ENCODE measurements around the gene ATP2C2. TPM values are rescaled to one million over a fixed set of nuclear protein-coding genes. Genes with fewer than 3 reads are reported as not detected.

The ATP2C2 gene
- total RNA-seq, 1 experiment from 2014 or later = 4.0 TPM

GRCh38 chr16:84334058-84334457, 34.3 kb upstream of the ATP2C2 start:
- Histone ChIP-seq H3K23ac (ENCODE audit: insufficient read length, low read depth, low read length) (no peak overlapping the region), H3K56ac (ENCODE audit: insufficient read length, low read depth, low read length) (no peak overlapping the region), H3K79me2 (ENCODE audit: insufficient read depth, low read length) (no peaks in the 10 kb centered on the region), H4K91ac (ENCODE audit: insufficient read length, low read depth, low read length) (no peak overlapping the region), H4K20me1 (ENCODE audit: control insufficient read depth, insufficient read depth, insufficient read length) (no peaks in the 10 kb centered on the region), H3K4me1 (ENCODE audit: insufficient read depth, low read length) (no peaks in the 10 kb centered on the region), H3K4me2 (ENCODE audit: insufficient read depth, insufficient read length, low read length) (no peak overlapping the region), H3K27ac (ENCODE audit: insufficient read length, low read depth, low read length) (no peak overlapping the region), H2BK15ac (ENCODE audit: low read depth, low read length) (no peak overlapping the region), H2BK12ac (ENCODE audit: insufficient read length, low read depth, low read length) (no peak overlapping the region), H2AFZ (ENCODE audit: low read length) (no peak overlapping the region), H3K79me1 (ENCODE audit: insufficient read depth, low read depth, low read length, poor library complexity, severe bottlenecking) (no peaks in the 10 kb centered on the region), H2BK20ac (ENCODE audit: low read depth, low read length, poor library complexity, severe bottlenecking) (no peak overlapping the region), H3K9me3 (ENCODE audit: control insufficient read depth, low read depth, low read length) (no peaks in the 10 kb centered on the region), H2BK5ac (ENCODE audit: insufficient read length, low read length) (no peak overlapping the region), H4K5ac (ENCODE audit: insufficient read length, low read depth, low read length) (no peak overlapping the region), H3K23me2 (ENCODE audit: insufficient read length, low read depth, low read length, poor library complexity, severe bottlenecking) (no peaks in the 10 kb centered on the region), H3T11ph (ENCODE audit: low read length) (no peak overlapping the region), H2AK5ac (ENCODE audit: insufficient read length, low read length) (no peak overlapping the region), H4K8ac (replicated peaks; ENCODE audit: insufficient read length, low read depth, low read length) (no peak overlapping the region), H3K9ac (ENCODE audit: extremely low read depth, insufficient read length, low read length) (no peak overlapping the region), H3K4ac (ENCODE audit: low read depth, low read length) (no peak overlapping the region), H3K14ac (ENCODE audit: insufficient read depth, low read length) (no peak overlapping the region; the same call in 1 of the 2 replicates), H3K27me3 (ENCODE audit: insufficient read depth, low read length) (no peaks in the 10 kb centered on the region), H2BK120ac (ENCODE audit: low read depth, low read length, poor library complexity, severe bottlenecking) (no peak overlapping the region), H3K18ac (ENCODE audit: insufficient read length, low read depth, low read length) (no peak overlapping the region)
- peaks cover 2% of the 10 kb centered on the region for H3K27me3 Mint-ChIP-seq (ENCODE audit: low read depth)
- peaks cover 3 to 9% of the 10 kb centered on the region in 2 experiments; a peak in 3 of 4 replicates for H3K4me1 Mint-ChIP-seq
- no peak overlapping the region for H3K27ac Mint-ChIP-seq
- DNase-seq = no peak
- H3K4me3 Mint-ChIP-seq = no peak overlapping the region
- WGBS (ENCODE audit: extremely low coverage, insufficient read length, low lambda C conversion rate) = no CpG with 5 or more reads among the region's 3 CpGs
- H3K9me3 Mint-ChIP-seq = peaks cover 6 to 8% of the 10 kb centered on the region in 2 experiments; a peak in 3 of 5 replicates
- no peak for TF ChIP-seq CTCF (conservative IDR thresholded peaks at IDR 0.05)
- H3K36me3 Mint-ChIP-seq (ENCODE audit: insufficient read depth in 1 of 3, low read depth in 3 of 3) = no peaks in the 10 kb centered on the region; a peak in 2 of 7 replicates

Data from H9 (cell line).